Measurements from ENCODE around the gene AKAIN1.

DNA sequence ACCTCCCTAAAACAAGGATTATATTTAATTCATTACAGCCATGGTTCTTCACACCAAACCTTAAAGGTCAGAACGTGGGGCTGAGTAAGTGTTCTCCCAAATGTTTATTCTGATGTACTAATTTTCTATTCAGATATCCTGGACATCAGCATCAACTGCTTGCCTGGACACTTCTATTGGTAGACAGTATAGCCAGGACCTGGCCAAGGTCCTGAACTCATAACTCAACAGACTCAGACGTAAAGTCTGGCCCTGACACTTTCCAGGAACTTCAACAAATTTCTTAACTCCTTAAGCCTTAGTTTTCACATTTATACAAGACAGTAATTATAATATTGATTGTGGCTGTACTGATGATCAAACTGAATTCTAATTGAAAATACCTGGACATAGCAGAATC is 89.1 kb downstream of the AKAIN1 start:
- TF ChIP-seq CTCF (IDR thresholded peaks at IDR 0.05; ENCODE audit: low read length), result no peak
- no peak for TF ChIP-seq EZH2 (optimal IDR thresholded peaks at IDR 0.05; ENCODE audit: low read depth, low read length)
